Endodermal cell (in vitro differentiated cells): ENCODE measurements around the gene SPAG9. TPM values are rescaled to one million over a fixed set of nuclear protein-coding genes. Genes with fewer than 3 reads are reported as not detected.

Experiments used
- DNase-seq: peaks from one replicate; pipeline ENCODE4 v3.0.0-alpha.2; 2017
- H3K27ac ChIP-seq: 2 replicates; pipeline ENCODE4 v1.5.1; 2013; ENCODE audit warnings: mild to moderate bottlenecking, low read depth, low read length, moderate library complexity
- H3K27me3 ChIP-seq: 2 replicates; pipeline ENCODE4 v1.6.1; 2013; ENCODE audit warnings: mild to moderate bottlenecking, low read length, moderate library complexity; ENCODE audit not compliant: insufficient read depth, control insufficient read depth, poor library complexity, severe bottlenecking
- H3K36me3 ChIP-seq: 2 replicates; pipeline ENCODE4 v1.7.0; 2013; ENCODE audit warnings: mild to moderate bottlenecking, low read length, moderate library complexity; ENCODE audit not compliant: control insufficient read depth, insufficient read depth
- H3K4me1 ChIP-seq: one replicate; pipeline ENCODE4 v1.7.0; 2013; ENCODE audit warnings: low read length; ENCODE audit not compliant: control insufficient read depth, insufficient read depth
- H3K4me3 ChIP-seq: 2 replicates; pipeline ENCODE4 v1.5.1; 2013; ENCODE audit warnings: mild to moderate bottlenecking, low read length, moderate library complexity
- H3K9ac ChIP-seq: 2 replicates; pipeline ENCODE4 v1.6.1; 2013; ENCODE audit warnings: mild to moderate bottlenecking, low read length, moderate library complexity; ENCODE audit not compliant: poor library complexity, severe bottlenecking; ENCODE audit errors: extremely low read depth
- H3K9me3 ChIP-seq: 2 replicates; pipeline ENCODE4 v1.6.1; 2013; ENCODE audit warnings: mild to moderate bottlenecking, low read length, moderate library complexity; ENCODE audit not compliant: control insufficient read depth
- H3K27ac Mint-ChIP-seq: 2 replicates; pipeline ENCODE4 v1.8.0; 2020; ENCODE audit warnings: mixed read lengths
- H3K27me3 Mint-ChIP-seq: 2 replicates; pipeline ENCODE4 v1.8.0; 2021; ENCODE audit warnings: mild to moderate bottlenecking, mixed read lengths; ENCODE audit not compliant: insufficient read depth
- H3K36me3 Mint-ChIP-seq: 2 replicates; pipeline ENCODE4 v1.8.0; 2020; ENCODE audit warnings: low read depth, mixed read lengths
- H3K4me1 Mint-ChIP-seq: 2 replicates; pipeline ENCODE4 v1.8.0; 2020; ENCODE audit warnings: mixed read lengths
- H3K4me3 Mint-ChIP-seq: 2 replicates; pipeline ENCODE4 v1.8.0; 2020; ENCODE audit warnings: mild to moderate bottlenecking, moderate library complexity, mixed read lengths
- H3K9me3 Mint-ChIP-seq: 2 replicates; pipeline ENCODE4 v1.8.0; 2020; ENCODE audit warnings: mild to moderate bottlenecking, mixed read lengths
- CTCF ChIP-seq: fragments of 200-600 bp; sonication (generic); conservative IDR thresholded peaks from 2 replicates; pipeline ENCODE4 v1.5.0; 2021; ENCODE audit warnings: antibody characterized with exemption, mild to moderate bottlenecking
- WGBS, 2 experiments: methylation state at CpG; one replicate each; pipeline versions ENCODE4 v1.1.5 to v1.1.7; 2013; ENCODE audit warnings: missing lambda C conversion rate in 2 of 2, mixed read lengths in 1 of 2; ENCODE audit not compliant: insufficient coverage in 1 of 2, insufficient read length in 1 of 2; 5-methylcytosine and 5-hydroxymethylcytosine counted together
- total RNA-seq, 2 donors: library from RNA; stranded (reverse); fragmentation: NEBNext Ultra II Directional in 1 of 2; extraction: Animal tissue kit (Norgen Biotek cat#: 25700) in 1 of 2; gene quantifications; 2 replicates in 1 of 2; 3 replicates in 1 of 2; pipeline ENCODE4 v1.2.1, GENCODE V29; 2021

The SPAG9 gene
- total RNA-seq, 2 donors from 2014 or later = 64.8 to 77.7 TPM

GRCh38 chr17:51155416-51155815 lies 34.7 kb upstream of the SPAG9 start:
- no peak overlapping the region for H3K4me3 ChIP-seq
- no peaks in the 10 kb centered on the region for H3K4me1 Mint-ChIP-seq
- peaks cover 31% of the 10 kb centered on the region for H3K36me3 ChIP-seq
- H3K27ac ChIP-seq = no peak overlapping the region
- WGBS, 2 experiments = 95 to 98% methylated on average over 8 of the region's 8 CpGs
- peaks cover 2% of the 10 kb centered on the region for H3K4me1 ChIP-seq
- no peaks in the 10 kb centered on the region for H3K27me3 ChIP-seq
- H3K4me3 Mint-ChIP-seq = no peak overlapping the region
- no peak overlapping the region for H3K9ac ChIP-seq
- no peaks in the 10 kb centered on the region for H3K27me3 Mint-ChIP-seq
- H3K36me3 Mint-ChIP-seq = peaks cover 35% of the 10 kb centered on the region
- no peak overlapping the region for H3K27ac Mint-ChIP-seq
- H3K9me3 Mint-ChIP-seq = no peaks in the 10 kb centered on the region
- no peak for TF ChIP-seq CTCF
- DNase-seq = no peak
- no peaks in the 10 kb centered on the region for H3K9me3 ChIP-seq

- Mint-ChIP-seq H3K4me3 (no peak overlapping the region), H3K9me3 (no peaks in the 10 kb centered on the region), H3K27me3 (no peaks in the 10 kb centered on the region), H3K36me3 (peaks cover 27% of the 10 kb centered on the region), H3K27ac (no peak overlapping the region), H3K4me1 (no peaks in the 10 kb centered on the region)
- no peak for DNase-seq
- H3K27ac ChIP-seq = peak overlapping the region; percentile 74
- 16 to 36% methylated on average over 4 to 6 of the region's 6 CpGs for WGBS, 2 experiments
- peak overlapping the region; percentile 83 for H3K9ac ChIP-seq
- peaks cover 2% of the 10 kb centered on the region for H3K4me1 ChIP-seq
- no peak for TF ChIP-seq CTCF
- peaks cover 23% of the 10 kb centered on the region for H3K36me3 ChIP-seq
- no peaks in the 10 kb centered on the region for H3K27me3 ChIP-seq
- H3K4me3 ChIP-seq = peak overlapping the region; percentile 93
- H3K9me3 ChIP-seq = no peaks in the 10 kb centered on the region
These were observed 33.5 kb upstream of the SPAG9 start for GRCh38 chr17:51154176-51154575.

GRCh38 chr17:51153210-51154072 lies 32.8 kb upstream of the SPAG9 start, which contains the start of gene NME1:
NME1 (plus strand) TSS chr17:51153559; CDS start chr17:51155655, 2,096 bp downstream.
- H3K9me3 ChIP-seq = no peaks in the 10 kb centered on the region
- H3K27me3 ChIP-seq = no peaks in the 10 kb centered on the region
- no peak within 1 kb of the TSS for H3K27ac Mint-ChIP-seq
- H3K4me3 Mint-ChIP-seq = no peak within 1 kb of the TSS
- peaks cover 2% of the 10 kb centered on the region for H3K4me1 ChIP-seq
- no peaks in the 10 kb centered on the region for H3K4me1 Mint-ChIP-seq
- H3K9me3 Mint-ChIP-seq = no peaks in the 10 kb centered on the region
- H3K4me3 ChIP-seq = peak within 1 kb of the TSS; percentile 93
- H3K9ac ChIP-seq = peak within 1 kb of the TSS; percentile 83
- H3K36me3 Mint-ChIP-seq = peaks cover 22% of the 10 kb centered on the region
- TF ChIP-seq CTCF = peak; percentile 85
- peak within 1 kb of the TSS; percentile 82 for H3K27ac ChIP-seq
- 0% methylated on average over 28 to 60 of the region's 60 CpGs for WGBS, 2 experiments
- peaks cover 23% of the 10 kb centered on the region for H3K36me3 ChIP-seq
- H3K27me3 Mint-ChIP-seq = no peaks in the 10 kb centered on the region
- DNase-seq = peak; percentile 100
